HEK293 (cell line): ENCODE data around the gene PRR23A.

Source experiments
- CTCF ChIA-PET: fragments of 350-600 bp; formaldehyde crosslinking; extraction: SDS; loops from one replicate; lab custom pipeline; 2021; ENCODE audit warnings: antibody characterized with exemption; lab: Yijun Ruan, JAX
- POLR2A ChIA-PET: fragments of 300-600 bp; formaldehyde crosslinking; extraction: SDS; loops from one replicate; lab custom pipeline; 2020; ENCODE audit warnings: antibody characterized with exemption, inconsistent platforms; lab: Yijun Ruan, JAX
- H3K27ac ChIP-seq: fragments of 200-500 bp; sonication (Bioruptor generic); 2 replicates; pipeline ENCODE4 v1.5.1; 2014; ENCODE audit warnings: low read depth, low read length, control low read depth, inconsistent platforms; ENCODE audit errors: extremely low read depth
- H3K36me3 ChIP-seq, 2 experiments: fragments of 200-500 bp in 1 of 2; sonication (Bioruptor generic) in 1 of 2; 1 replicate in 1 of 2; 2 replicates in 1 of 2; pipeline ENCODE4 v1.5.1; 2014 to 2017; ENCODE audit warnings: inconsistent platforms in 2 of 2, low read length in 2 of 2; ENCODE audit not compliant: control insufficient read depth in 2 of 2, insufficient read depth in 1 of 2
- H3K4me1 ChIP-seq: fragments of 200-500 bp; sonication (Bioruptor generic); 2 replicates; pipeline ENCODE4 v1.5.1; 2014; ENCODE audit warnings: mild to moderate bottlenecking, low read length, inconsistent platforms; ENCODE audit not compliant: control insufficient read depth, insufficient read depth
- H3K4me3 ChIP-seq: 2 replicates; pipeline ENCODE4 v1.5.1; 2011; ENCODE audit warnings: low read depth, mild to moderate bottlenecking, control low read depth, low read length, moderate library complexity
- H3K9me3 ChIP-seq: fragments of 200-500 bp; sonication (Bioruptor generic); 2 replicates; pipeline ENCODE4 v1.5.1; 2014; ENCODE audit warnings: low read depth, low read length, inconsistent platforms; ENCODE audit not compliant: control insufficient read depth, insufficient read depth
- EGR2 ChIP-seq: fragments of 450-650 bp; formaldehyde crosslinking; IDR thresholded peaks from 2 replicates; pipeline ENCODE4 v1.5.1; 2016; ENCODE audit warnings: low read depth, missing biosample characterization, missing genetic modification characterization
- GLIS2 ChIP-seq: fragments of 450-650 bp; formaldehyde crosslinking; IDR thresholded peaks from 2 replicates; pipeline ENCODE4 v1.5.1; 2016; ENCODE audit warnings: missing biosample characterization, missing genetic modification characterization
- TSHZ1 ChIP-seq: fragments of 450-650 bp; formaldehyde crosslinking; IDR thresholded peaks from 2 replicates; pipeline ENCODE4 v1.5.1; 2016; ENCODE audit warnings: missing biosample characterization, missing genetic modification characterization, borderline replicate concordance
- YY1 ChIP-seq: fragments of 450-650 bp; formaldehyde crosslinking; IDR thresholded peaks from 2 replicates; pipeline ENCODE4 v1.5.1; 2018; ENCODE audit warnings: missing biosample characterization, missing genetic modification characterization
- ZNF138 ChIP-seq: fragments of 450-650 bp; formaldehyde crosslinking; IDR thresholded peaks from 2 replicates; pipeline ENCODE4 v1.5.1; 2016; ENCODE audit warnings: missing biosample characterization, missing genetic modification characterization, borderline replicate concordance
- ZNF140 ChIP-seq: fragments of 450-650 bp; formaldehyde crosslinking; IDR thresholded peaks from 2 replicates; pipeline ENCODE4 v1.5.1; 2016; ENCODE audit warnings: missing biosample characterization, missing genetic modification characterization
- ZNF146 ChIP-seq: fragments of 450-650 bp; formaldehyde crosslinking; IDR thresholded peaks from 2 replicates; pipeline ENCODE4 v1.5.1; 2016; ENCODE audit warnings: missing biosample characterization, missing genetic modification characterization
- ZNF148 ChIP-seq: fragments of 450-650 bp; formaldehyde crosslinking; IDR thresholded peaks from 2 replicates; pipeline ENCODE4 v1.5.0; 2017; ENCODE audit warnings: missing biosample characterization, missing genetic modification characterization, borderline replicate concordance
- ZNF211 ChIP-seq: fragments of 450-650 bp; formaldehyde crosslinking; IDR thresholded peaks from 2 replicates; pipeline ENCODE4 v1.5.1; 2016; ENCODE audit warnings: low read depth, missing biosample characterization, missing genetic modification characterization
- ZNF280D ChIP-seq: fragments of 450-650 bp; formaldehyde crosslinking; IDR thresholded peaks from 2 replicates; pipeline ENCODE4 v1.5.1; 2016; ENCODE audit warnings: missing biosample characterization, missing genetic modification characterization
- ZNF362 ChIP-seq: fragments of 450-650 bp; formaldehyde crosslinking; IDR thresholded peaks from 2 replicates; pipeline ENCODE4 v1.5.1; 2016; ENCODE audit warnings: missing biosample characterization, missing genetic modification characterization
- ZNF398 ChIP-seq: fragments of 450-650 bp; formaldehyde crosslinking; IDR thresholded peaks from 2 replicates; pipeline ENCODE4 v1.5.1; 2017; ENCODE audit warnings: missing biosample characterization, missing genetic modification characterization
- ZNF423 ChIP-seq: fragments of 450-650 bp; formaldehyde crosslinking; IDR thresholded peaks from 2 replicates; pipeline ENCODE4 v1.5.1; 2016; ENCODE audit warnings: missing biosample characterization, missing genetic modification characterization
- ZNF561 ChIP-seq: fragments of 450-650 bp; IDR thresholded peaks from 2 replicates; pipeline ENCODE4 v1.5.1; 2018; ENCODE audit warnings: missing biosample characterization, missing genetic modification characterization, borderline replicate concordance
- ZNF624 ChIP-seq: fragments of 450-650 bp; formaldehyde crosslinking; IDR thresholded peaks from 2 replicates; pipeline ENCODE4 v1.5.1; 2017; ENCODE audit warnings: missing biosample characterization, missing genetic modification characterization
- ZNF692 ChIP-seq: fragments of 450-650 bp; formaldehyde crosslinking; IDR thresholded peaks from 2 replicates; pipeline ENCODE4 v1.5.1; 2016; ENCODE audit warnings: missing biosample characterization, missing genetic modification characterization
- ZSCAN16 ChIP-seq: fragments of 450-650 bp; formaldehyde crosslinking; IDR thresholded peaks from 2 replicates; pipeline ENCODE4 v1.5.1; 2016; ENCODE audit warnings: missing biosample characterization, missing genetic modification characterization

PRR23A gene

GRCh38 chr3:138964923-138965322 is 41.1 kb downstream of the PRR23A start:
- Histone ChIP-seq H3K9me3 (no peaks in the 10 kb centered on the region), H3K4me1 (no peaks in the 10 kb centered on the region), H3K36me3 (no peaks in the 10 kb centered on the region), H3K27ac (no peak overlapping the region), H3K4me3 (no peak overlapping the region)
- ChIA-PET POLR2A (no interaction called here), CTCF (interaction anchor here (0.8 to 1.0 kb wide), 4 partner anchors 29 to 1844 kb away, joined by 3 to 5 read pairs (median 4); no protein-coding TSS in a partner anchor)
- TF ChIP-seq ZNF692 (tag by site-specific recombination) (no peak), ZNF138 (no peak), ZNF362 (tag by site-specific recombination) (no peak), ZNF146 (tag by site-specific recombination) (no peak), GLIS2 (tag by site-specific recombination) (no peak), ZNF423 (tag by site-specific recombination) (no peak), EGR2 (no peak), YY1 (no peak), ZSCAN16 (tag by site-specific recombination) (no peak), ZNF398 (tag by site-specific recombination) (no peak), ZNF624 (no peak), ZNF211 (tag by site-specific recombination) (no peak), ZNF561 (tag by site-specific recombination) (no peak), ZNF148 (tag by site-specific recombination) (no peak), TSHZ1 (no peak), ZNF280D (tag by site-specific recombination) (no peak), ZNF140 (tag by site-specific recombination) (no peak)
